Smooth muscle cell (in vitro differentiated cells): Measurements from ENCODE around the gene DHDH. TPM values are rescaled to one million over a fixed set of nuclear protein-coding genes. Genes with fewer than 3 reads are reported as not detected.

Source experiments
- DNase-seq: peaks from one replicate; lab custom pipeline; 2025; ENCODE audit not compliant: unreplicated experiment; lab: John Stamatoyannopoulos, UW
- H2AFZ ChIP-seq: fragments of 200-600 bp; sonication (generic); 2 replicates; pipeline ENCODE4 v1.6.0; 2016; ENCODE audit warnings: antibody characterized with exemption, low read depth, mild to moderate bottlenecking
- H3F3A ChIP-seq: fragments of 200-600 bp; sonication (generic); 2 replicates; pipeline ENCODE4 v1.6.0; 2017; ENCODE audit warnings: antibody characterized with exemption, low read depth
- H3K27ac ChIP-seq: fragments of 200-600 bp; sonication (generic); 2 replicates; pipeline ENCODE4 v1.5.1; 2016; ENCODE audit warnings: low read depth, mild to moderate bottlenecking
- H3K27me3 ChIP-seq: fragments of 200-600 bp; sonication (generic); 2 replicates; pipeline ENCODE4 v1.6.1; 2016; ENCODE audit warnings: low read depth, mild to moderate bottlenecking
- H3K36me3 ChIP-seq: fragments of 200-600 bp; sonication (generic); 2 replicates; pipeline ENCODE4 v1.5.1; 2016; ENCODE audit warnings: low read depth
- H3K4me1 ChIP-seq: fragments of 200-600 bp; sonication (generic); 2 replicates; pipeline ENCODE4 v1.5.1; 2016; ENCODE audit warnings: low read depth
- H3K4me2 ChIP-seq: fragments of 200-600 bp; sonication (generic); 2 replicates; pipeline ENCODE4 v1.6.0; 2016; ENCODE audit warnings: mild to moderate bottlenecking
- H3K4me3 ChIP-seq: fragments of 200-600 bp; sonication (generic); 2 replicates; pipeline ENCODE4 v1.5.1; 2016; ENCODE audit warnings: mild to moderate bottlenecking
- H3K79me2 ChIP-seq: fragments of 200-600 bp; sonication (generic); 2 replicates; pipeline ENCODE4 v1.6.0; 2016; ENCODE audit warnings: low read depth, mild to moderate bottlenecking
- H3K9ac ChIP-seq: fragments of 200-600 bp; sonication (generic); 2 replicates; pipeline ENCODE4 v1.6.0; 2016; ENCODE audit warnings: low read depth
- H3K9me3 ChIP-seq: fragments of 200-600 bp; sonication (generic); replicated peaks from 2 replicates; pipeline ENCODE4 v1.5.1; 2016; ENCODE audit warnings: low read depth
- H4K20me1 ChIP-seq: fragments of 200-600 bp; sonication (generic); 2 replicates; pipeline ENCODE4 v1.6.0; 2016; ENCODE audit warnings: low read depth
- WGBS: methylation state at CpG from one replicate; pipeline ENCODE4 v1.1.7; 2016; ENCODE audit warnings: low lambda C conversion rate; 5-methylcytosine and 5-hydroxymethylcytosine counted together
- polyA plus RNA-seq: library from polyadenylated mRNA; unstranded; fragments of >200 nt; fragmentation: Nextera tagmentation; extraction: Ambion mirVana; gene quantifications from 2 replicates; pipeline ENCODE4 v1.2.1, GENCODE V29; 2016
- total RNA-seq: library from RNA; depleted of rRNA; stranded (reverse); fragments of >200 nt; gene quantifications from 2 replicates; pipeline ENCODE4 v1.2.3, GENCODE V29; 2014
- TF ChIP-seq, protein P1 (sequence below): fragments of 200-600 bp; sonication (generic); IDR thresholded peaks from 2 replicates; pipeline ENCODE4 v1.5.1; 2017; ENCODE audit warnings: borderline replicate concordance, mild to moderate bottlenecking, antibody characterized with exemption; ENCODE audit not compliant: insufficient read depth, poor library complexity, severe bottlenecking

The DHDH gene
- total and polyA plus RNA-seq, 2 experiments from 2014 or later, result 0.27 to 1.0 TPM

DNA sequence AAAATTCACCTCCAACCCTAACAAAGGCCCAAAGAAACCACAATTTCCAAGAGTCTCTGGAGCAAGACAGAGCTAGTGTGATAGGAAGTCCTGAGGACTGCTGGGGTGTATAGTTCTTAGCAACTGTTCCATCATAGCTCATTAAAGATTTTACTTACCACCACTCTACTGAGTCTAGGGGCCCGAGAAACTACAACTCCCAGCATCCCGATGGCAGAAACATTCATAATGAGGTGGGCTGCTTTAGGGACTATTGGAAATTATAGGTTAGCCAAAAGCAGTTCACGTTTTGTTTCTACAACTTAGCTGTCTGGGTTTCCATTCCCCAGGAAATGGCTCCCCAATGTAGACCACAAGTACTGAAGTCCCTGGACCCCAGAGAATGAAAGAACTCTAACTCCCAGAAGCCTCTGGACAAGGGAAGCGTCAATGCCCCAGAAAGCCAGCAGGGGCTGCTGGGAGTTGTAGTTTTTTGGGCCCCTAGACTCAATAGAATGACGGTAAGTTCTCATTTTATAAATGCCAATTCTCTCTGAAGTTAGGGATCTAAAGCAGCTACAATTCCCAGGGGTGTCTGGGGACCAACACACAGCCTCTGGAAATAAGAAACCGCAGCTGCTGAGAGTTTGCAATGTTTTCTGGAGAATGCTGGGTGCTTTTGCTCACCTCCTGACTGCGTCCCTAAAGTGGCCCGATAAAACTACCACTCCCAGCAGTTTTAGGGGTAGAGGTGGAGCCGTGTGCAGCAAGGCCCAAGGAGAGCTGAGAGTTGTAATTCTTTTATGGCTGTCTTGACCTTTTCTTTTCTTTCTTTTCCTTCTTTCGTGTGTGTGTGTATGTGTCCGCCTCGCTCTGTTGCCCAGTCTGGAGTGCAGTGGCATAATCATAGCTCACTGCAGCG, 42.7 kb downstream of the DHDH start:
- 91% methylated on average over 13 of the region's 13 CpGs for WGBS
- DNase-seq, result no peak
- no peak overlapping the region for H2AFZ ChIP-seq

DNA sequence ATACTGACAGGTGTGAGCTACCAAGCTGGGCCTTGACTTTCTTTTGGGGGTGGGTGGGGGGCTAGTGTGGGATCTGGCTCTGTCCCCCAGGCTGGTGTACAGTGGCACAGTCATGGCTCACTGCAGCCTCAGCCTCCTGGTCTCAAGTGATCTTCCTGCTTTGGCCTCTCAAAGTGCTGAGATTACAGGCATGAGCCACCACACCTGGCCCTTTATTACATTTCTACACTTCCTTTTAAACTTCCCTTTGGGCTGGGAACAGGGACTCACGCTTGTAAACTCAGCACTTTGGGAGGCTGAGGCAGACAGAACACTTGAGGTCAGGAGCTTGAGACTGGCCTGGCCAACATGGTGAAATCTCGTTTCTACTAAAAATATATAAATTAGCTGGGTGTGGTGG, 43.6 kb downstream of the DHDH start:
- DNase-seq, result no peak
- Histone ChIP-seq H2AFZ (no peak overlapping the region), H3K36me3 (no peaks in the 10 kb centered on the region), H3K79me2 (no peaks in the 10 kb centered on the region), H3K4me2 (no peak overlapping the region), H3K9me3 (no peaks in the 10 kb centered on the region), H3F3A (peaks cover 10% of the 10 kb centered on the region), H3K27me3 (no peaks in the 10 kb centered on the region), H3K9ac (no peak overlapping the region), H3K4me1 (no peaks in the 10 kb centered on the region), H3K27ac (no peak overlapping the region), H3K4me3 (no peak overlapping the region), H4K20me1 (peaks cover 7% of the 10 kb centered on the region)
- 95% methylated on average over 2 of the region's 2 CpGs for WGBS
- TF ChIP-seq, protein P1, sequence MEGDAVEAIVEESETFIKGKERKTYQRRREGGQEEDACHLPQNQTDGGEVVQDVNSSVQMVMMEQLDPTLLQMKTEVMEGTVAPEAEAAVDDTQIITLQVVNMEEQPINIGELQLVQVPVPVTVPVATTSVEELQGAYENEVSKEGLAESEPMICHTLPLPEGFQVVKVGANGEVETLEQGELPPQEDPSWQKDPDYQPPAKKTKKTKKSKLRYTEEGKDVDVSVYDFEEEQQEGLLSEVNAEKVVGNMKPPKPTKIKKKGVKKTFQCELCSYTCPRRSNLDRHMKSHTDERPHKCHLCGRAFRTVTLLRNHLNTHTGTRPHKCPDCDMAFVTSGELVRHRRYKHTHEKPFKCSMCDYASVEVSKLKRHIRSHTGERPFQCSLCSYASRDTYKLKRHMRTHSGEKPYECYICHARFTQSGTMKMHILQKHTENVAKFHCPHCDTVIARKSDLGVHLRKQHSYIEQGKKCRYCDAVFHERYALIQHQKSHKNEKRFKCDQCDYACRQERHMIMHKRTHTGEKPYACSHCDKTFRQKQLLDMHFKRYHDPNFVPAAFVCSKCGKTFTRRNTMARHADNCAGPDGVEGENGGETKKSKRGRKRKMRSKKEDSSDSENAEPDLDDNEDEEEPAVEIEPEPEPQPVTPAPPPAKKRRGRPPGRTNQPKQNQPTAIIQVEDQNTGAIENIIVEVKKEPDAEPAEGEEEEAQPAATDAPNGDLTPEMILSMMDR, result no peak

More for the DNA sequence above, 42.7 kb downstream of the DHDH start:
- H3K4me3 ChIP-seq, result no peak overlapping the region
- H3K27ac ChIP-seq, result no peak overlapping the region
- no peak overlapping the region for H3K9ac ChIP-seq
- TF ChIP-seq, protein P1, result no peak
- no peak overlapping the region for H3K4me2 ChIP-seq
- no peaks in the 10 kb centered on the region for H3K4me1 ChIP-seq
- no peaks in the 10 kb centered on the region for H3K79me2 ChIP-seq
- no peaks in the 10 kb centered on the region for H3K36me3 ChIP-seq
- H3K27me3 ChIP-seq, result no peaks in the 10 kb centered on the region
- H4K20me1 ChIP-seq, result peaks cover 15% of the 10 kb centered on the region
- peaks cover 17% of the 10 kb centered on the region for H3F3A ChIP-seq
- no peaks in the 10 kb centered on the region for H3K9me3 ChIP-seq

DNA sequence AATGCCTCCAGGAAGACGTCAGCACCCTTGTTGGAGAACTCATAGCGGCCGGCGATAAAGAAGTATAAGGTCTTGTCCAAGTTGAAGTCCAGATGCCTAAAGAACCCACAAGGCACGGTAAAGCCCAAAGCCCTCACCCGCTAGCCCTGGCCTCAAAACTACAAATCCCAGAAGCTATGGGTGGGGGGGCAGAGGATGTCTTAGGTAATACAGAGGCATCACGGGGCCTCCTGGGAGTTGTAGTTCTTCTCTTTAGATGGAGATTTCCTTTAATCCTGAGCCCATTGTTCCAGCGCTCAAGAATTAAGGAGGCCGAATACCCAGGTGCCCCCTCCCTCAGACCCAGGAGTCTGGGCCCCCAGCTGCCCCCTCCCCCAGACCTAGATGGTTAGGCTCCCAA, 48.8 kb downstream of the DHDH start:
- WGBS, result 94% methylated on average over 9 of the region's 9 CpGs
- no peaks in the 10 kb centered on the region for H3F3A ChIP-seq
- no peak for DNase-seq
- H4K20me1 ChIP-seq, result peaks cover 17% of the 10 kb centered on the region
- H3K4me1 ChIP-seq, result no peaks in the 10 kb centered on the region
- no peak overlapping the region for H3K9ac ChIP-seq
- H3K4me2 ChIP-seq, result no peak overlapping the region
- no peaks in the 10 kb centered on the region for H3K36me3 ChIP-seq
- TF ChIP-seq, protein P1, result no peak
- H3K9me3 ChIP-seq, result no peaks in the 10 kb centered on the region
- no peak overlapping the region for H2AFZ ChIP-seq
- no peak overlapping the region for H3K4me3 ChIP-seq
- H3K27me3 ChIP-seq, result no peaks in the 10 kb centered on the region
- H3K27ac ChIP-seq, result no peak overlapping the region
- H3K79me2 ChIP-seq, result no peaks in the 10 kb centered on the region
